Fibroblast of upper back skin (primary cell): ENCODE results near the gene SIRT5.

Source experiments
- DNase-seq: peaks from one replicate; pipeline ENCODE4 v3.0.0-alpha.2; 2013

The SIRT5 gene

DNA sequence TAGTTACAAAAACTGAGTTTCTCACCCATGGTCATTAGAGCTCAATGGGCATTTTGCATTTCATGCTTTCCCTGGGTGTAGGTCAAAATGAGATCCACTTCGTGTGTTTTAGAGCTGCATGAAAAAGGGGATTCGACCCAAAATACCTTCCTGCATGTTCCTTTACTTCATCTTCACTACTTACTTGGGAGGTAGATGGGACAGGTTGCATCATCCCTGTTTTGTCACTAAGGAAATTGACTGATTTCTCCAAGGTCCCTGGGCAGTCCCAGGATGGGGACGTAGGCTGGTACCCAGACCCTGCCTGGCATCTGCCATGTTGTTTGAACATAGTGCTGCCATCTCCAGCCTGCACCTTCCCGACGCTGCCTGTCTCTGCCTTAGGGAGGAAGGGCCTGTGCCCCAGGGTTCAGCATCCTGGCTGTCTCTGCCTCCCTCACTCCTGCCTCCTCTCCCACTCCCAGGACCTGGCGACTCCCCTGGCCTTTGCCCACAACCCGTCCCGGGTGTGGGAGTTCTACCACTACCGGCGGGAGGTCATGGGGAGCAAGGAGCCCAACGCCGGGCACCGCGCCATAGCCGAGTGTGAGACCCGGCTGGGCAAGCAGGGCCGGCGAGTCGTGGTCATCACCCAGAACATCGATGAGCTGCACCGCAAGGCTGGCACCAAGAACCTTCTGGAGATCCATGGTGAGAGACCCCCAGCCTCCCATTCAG is 17.0 kb downstream of the SIRT5 start:
- no peak for DNase-seq

DNA sequence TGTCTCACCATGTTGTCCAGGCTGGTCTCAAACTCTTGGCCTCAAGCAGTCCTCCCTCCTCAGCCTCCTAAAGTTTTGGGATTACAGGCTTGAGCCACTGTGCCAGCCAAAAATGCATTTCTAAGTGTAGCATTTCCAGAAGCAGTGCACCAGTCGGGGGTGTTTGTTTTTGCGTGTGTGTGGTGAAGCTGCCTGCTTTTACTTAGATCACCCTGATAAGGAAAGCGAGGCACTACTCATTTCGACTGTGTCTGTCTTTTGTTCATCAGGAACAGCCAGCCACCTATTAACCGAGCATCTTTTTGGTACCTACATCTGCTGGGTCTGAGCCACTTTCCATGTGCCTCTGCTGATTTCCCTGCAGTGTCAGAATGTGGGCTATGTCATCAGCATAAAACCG is 18.7 kb downstream of the SIRT5 start:
- no peak for DNase-seq

DNA sequence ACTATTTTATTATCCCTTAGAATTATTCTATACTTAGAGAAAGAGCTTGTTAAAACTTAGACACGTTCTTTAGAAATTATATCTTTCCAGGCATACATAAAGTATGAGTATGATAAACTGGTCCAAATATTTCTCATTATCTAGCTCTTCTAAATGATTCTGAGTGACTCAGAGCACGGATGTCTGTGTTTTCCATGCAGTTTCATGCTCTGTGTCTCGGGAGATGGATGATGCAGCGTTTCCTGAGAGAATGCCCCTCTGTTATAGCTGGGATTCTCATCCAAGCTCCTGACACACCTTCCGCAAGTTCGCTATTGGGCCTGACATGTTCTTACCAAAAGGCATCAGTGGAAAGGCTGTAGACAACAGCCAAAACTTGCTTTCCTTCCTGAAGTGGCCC is 19.3 kb downstream of the SIRT5 start:
- peak; percentile 36 for DNase-seq

DNA sequence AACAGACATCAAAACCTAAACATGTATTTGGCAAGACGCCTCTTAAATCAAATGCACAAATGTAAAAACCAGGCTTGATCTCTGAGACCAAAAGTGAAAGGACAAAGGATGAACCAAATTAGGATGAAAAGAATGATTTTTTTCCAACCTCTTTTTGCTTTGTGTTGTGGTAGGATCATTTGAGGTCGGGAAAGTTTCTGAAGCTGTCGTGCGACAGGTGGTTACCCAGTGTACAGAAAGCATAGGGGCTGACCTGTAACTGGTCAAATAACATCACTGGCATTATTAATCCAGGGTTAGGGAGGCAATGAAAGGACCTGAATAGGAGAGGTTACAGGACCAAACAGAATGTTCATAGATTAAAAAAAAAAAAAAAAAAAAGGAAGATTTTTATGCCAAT is 22.7 kb downstream of the SIRT5 start:
- DNase-seq, result no peak

GRCh38 chr6:13600036-13600435 is 25.6 kb downstream of the SIRT5 start:
- DNase-seq, result no peak

DNA sequence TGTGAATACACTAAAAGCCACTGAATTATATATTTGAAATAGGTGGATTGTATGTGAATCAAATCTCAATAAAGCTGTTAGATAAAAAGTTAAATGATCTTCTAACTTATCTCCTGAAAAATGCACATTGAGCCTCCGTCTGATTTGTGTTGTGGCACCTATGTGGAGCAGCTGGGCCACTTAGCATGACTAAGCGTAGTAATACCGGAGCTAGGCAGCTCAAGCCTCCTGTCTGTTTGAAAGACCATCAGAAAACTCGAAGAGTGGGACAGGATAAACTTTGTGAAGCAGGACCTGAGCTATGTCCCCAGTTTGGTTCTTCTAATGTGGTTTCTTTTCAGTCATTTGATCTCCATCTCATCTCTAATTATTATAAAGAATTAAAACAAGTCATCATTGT is 29.7 kb downstream of the SIRT5 start:
- no peak for DNase-seq

GRCh38 chr6:13604546-13605416 is 30.4 kb downstream of the SIRT5 start:
- no peak for DNase-seq

GRCh38 chr6:13605634-13606033 is 31.2 kb downstream of the SIRT5 start:
- no peak for DNase-seq

- no peak for DNase-seq
Observed at GRCh38 chr6:13611715-13612114, 37.3 kb downstream of the SIRT5 start.

- DNase-seq, result no peak
Observed at GRCh38 chr6:13613029-13613594, 38.7 kb downstream of the SIRT5 start.

- DNase-seq, result peak; percentile 46
Observed at GRCh38 chr6:13614126-13614925, 39.9 kb downstream of the SIRT5 start.

GRCh38 chr6:13614926-13615791 is 40.8 kb downstream of the SIRT5 start, which contains the start of gene NOL7:
TSS of gene NOL7 (plus strand) at chr6:13615335. CDS start at chr6:13615359, 24 bp downstream.
- peak; percentile 99 for DNase-seq

- peak; percentile 33 for DNase-seq
Observed at GRCh38 chr6:13615792-13616120, 41.4 kb downstream of the SIRT5 start.

DNA sequence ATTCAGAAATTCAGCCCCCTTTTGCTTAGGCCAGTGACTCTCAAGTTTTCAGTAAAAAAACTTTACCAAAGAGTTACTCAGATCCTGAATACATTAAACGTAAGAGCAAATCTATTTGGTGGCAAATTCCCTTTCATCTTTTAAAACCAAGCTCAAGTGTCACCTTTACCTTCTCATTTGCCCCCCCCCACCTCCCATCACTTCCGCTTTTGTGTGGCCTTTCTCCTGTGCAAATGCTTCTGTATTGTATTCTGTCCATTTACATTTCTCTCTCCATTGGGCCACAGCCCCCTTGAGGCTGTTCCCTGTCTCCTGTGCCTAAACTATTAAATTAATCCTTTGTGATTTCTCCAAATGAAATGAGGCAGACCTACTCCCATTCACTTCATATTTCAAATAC is 42.7 kb downstream of the SIRT5 start:
- DNase-seq, result no peak

DNA sequence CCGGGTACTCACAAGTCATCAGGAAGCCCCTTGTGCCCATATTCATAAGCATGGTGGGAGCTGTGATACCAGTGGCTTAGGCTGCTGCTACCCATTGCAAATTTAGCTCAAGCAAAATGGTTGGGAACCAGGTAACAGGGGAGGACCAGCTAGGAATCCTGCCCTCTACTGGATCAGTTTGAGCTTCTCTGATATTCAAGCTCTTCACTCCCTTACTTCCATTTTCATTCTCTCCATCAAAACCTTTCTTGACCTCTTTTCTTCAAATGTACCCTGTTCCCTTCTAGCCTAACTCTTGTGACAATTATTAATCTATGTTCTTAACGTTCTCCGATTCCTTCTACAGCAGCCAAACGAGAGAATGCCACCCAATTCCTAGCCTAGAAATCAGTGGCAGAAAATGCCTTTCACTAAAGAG is 50.5 kb downstream of the SIRT5 start:
- DNase-seq, result peak; percentile 15

DNA sequence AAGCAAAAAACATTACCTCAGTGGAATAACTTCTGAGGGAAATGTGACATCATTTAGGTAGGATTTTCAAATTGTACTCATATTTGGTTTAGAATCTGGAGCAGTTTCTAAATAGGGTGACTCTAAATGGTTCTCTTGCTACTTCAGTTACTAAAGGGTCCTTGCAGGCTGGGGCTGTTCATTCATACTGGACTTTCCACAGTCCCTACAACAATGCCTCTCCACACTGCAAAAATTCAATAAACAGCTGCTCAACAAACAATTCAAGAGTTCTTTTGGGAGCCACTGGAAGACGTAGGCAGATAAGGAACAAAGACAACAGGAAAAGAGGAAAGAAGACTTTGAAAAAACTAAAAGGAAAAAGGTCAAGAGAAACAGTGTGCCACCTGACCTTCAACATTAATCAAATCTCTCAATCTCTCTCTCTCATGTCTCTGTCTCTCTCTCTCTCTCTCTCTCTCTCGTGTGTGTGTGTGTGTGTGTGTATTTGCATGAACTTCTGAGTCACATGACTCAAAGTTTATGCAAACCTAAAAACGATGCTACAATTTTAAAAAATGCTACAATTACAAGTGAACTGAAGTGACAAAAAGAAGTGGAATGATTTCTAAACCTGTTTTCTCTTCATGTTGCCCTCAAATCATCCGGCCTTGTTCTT is 55.2 kb downstream of the SIRT5 start:
- DNase-seq, result no peak

DNA sequence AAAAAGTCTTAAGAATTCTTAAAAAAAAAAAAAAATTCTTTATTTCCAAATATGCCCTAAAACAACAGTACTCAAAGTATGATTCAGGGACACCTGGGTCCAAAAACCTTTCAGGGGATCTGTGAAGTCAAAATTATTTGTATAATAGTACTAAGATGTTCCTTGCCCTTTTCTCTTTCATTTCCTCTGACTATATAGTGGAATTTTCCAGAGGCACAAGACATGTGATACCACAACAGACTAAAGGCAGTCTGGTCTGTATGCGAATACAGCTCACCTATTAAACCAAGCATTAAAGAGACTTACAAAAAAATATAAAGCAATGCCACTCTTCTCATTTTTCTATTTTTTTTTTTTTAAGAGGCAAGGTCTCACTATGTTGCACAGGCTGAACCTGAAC is 56.1 kb downstream of the SIRT5 start:
- no peak for DNase-seq

- DNase-seq, result no peak
Observed at GRCh38 chr6:13633343-13633742, 58.9 kb downstream of the SIRT5 start.

DNA sequence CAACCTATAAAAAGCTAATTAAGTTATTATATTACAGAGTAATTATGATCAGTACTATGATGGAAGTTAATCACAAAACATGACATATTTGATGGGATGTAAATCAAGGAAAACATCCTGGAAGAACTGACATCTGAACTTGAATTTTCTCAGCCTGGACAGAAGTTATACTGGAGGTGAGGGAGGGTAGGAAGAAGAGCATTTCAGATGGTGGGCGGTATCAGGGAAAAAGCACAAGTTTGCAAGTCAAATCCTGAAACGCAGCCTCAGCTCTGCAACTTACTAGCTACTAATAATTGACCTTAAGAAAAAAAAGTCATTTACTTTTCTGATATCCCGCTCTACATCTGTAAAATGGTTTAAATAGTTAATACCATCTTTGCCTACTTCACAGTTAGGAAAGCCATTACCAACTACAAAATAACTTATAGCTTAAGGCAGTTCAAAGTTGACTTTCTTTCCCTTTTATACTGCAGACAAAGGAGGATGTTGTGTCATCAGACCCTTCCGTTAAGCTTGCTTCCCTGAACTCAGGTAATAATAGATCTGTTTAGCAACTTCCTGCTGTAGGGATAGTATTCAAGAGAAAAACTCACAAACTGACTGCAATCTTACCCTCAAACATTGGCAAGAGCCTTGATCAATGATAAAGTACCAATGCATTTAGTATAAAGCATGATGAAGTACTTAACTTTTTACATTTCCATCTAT is 61.7 kb downstream of the SIRT5 start:
- no peak for DNase-seq

- DNase-seq, result no peak
Observed at GRCh38 chr6:13638014-13638413, 63.6 kb downstream of the SIRT5 start.

DNA sequence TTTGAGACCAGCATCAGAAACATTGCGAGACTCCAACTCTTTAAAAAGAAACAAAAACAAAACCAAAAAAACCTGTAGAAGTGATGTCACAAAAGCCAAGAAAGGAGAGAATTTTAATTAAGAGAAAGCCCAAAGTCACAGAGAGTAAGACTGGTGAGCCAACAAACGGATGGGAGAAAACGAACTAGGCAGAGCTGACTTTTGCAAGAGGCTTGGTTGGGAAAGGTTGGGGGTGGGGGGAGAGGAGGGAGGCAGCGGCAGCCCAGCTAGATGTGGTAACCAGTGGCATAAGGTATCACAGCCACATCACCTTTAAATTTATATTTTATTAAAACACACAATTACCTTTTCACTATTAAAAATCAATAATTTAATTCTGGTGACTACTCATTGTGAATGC is 64.2 kb downstream of the SIRT5 start:
- no peak for DNase-seq
